H1 (cell line): ENCODE results near the gene PDLIM4. TPM values are rescaled to one million over a fixed set of nuclear protein-coding genes. Genes with fewer than 3 reads are reported as not detected.
A peak's percentile ranks its signal among the peaks of the same experiment; 100 is the strongest.

Experiments
- CHD7 ChIP-seq: fragments of 300-600 bp; sonication (generic); IDR thresholded peaks from 2 replicates; pipeline ENCODE4 v1.7.1; 2012; ENCODE audit warnings: low read length, moderate library complexity, mild to moderate bottlenecking, inconsistent platforms; ENCODE audit not compliant: insufficient replicate concordance
- GABPA ChIP-seq: IDR thresholded peaks from 2 replicates; pipeline ENCODE4 v1.6.1; 2011; ENCODE audit warnings: mild to moderate bottlenecking, low read length, moderate library complexity, borderline replicate concordance; ENCODE audit not compliant: insufficient read depth
- GTF2F1 ChIP-seq: IDR thresholded peaks from 2 replicates; pipeline ENCODE4 v1.6.1; 2012; ENCODE audit warnings: low read depth, low read length, improper control_type of control experiment, borderline replicate concordance
- MAFK ChIP-seq: IDR thresholded peaks from 2 replicates; pipeline ENCODE4 v1.6.1; 2012; ENCODE audit warnings: low read depth, mild to moderate bottlenecking, improper control_type of control experiment, low read length
- PHF8 ChIP-seq: fragments of 200-600 bp; sonication (generic); conservative IDR thresholded peaks from 2 replicates; pipeline ENCODE4 v1.7.1; 2012; ENCODE audit warnings: low read depth, mild to moderate bottlenecking, inconsistent platforms, low read length, moderate library complexity
- POLR2A ChIP-seq, 2 experiments: IDR thresholded peaks; 1 replicate in 1 of 2; 2 replicates in 1 of 2; pipeline ENCODE4 v1.6.1; 2011; ENCODE audit warnings: low read depth in 2 of 2, low read length in 2 of 2, mild to moderate bottlenecking in 2 of 2; ENCODE audit errors: control extremely low read depth in 1 of 2
- POU5F1 ChIP-seq: IDR thresholded peaks from 2 replicates; pipeline ENCODE4 v1.6.1; 2011; ENCODE audit warnings: low read depth, mild to moderate bottlenecking, low read length, moderate library complexity
- SAP30 ChIP-seq: fragments of 300-600 bp; sonication (generic); IDR thresholded peaks from 2 replicates; pipeline ENCODE4 v1.7.1; 2012; ENCODE audit warnings: low read length, moderate library complexity, mild to moderate bottlenecking, inconsistent platforms; ENCODE audit not compliant: insufficient read depth, insufficient replicate concordance
- polyA plus RNA-seq, 7 experiments: library from polyadenylated mRNA; depleted of rRNA in 3 of 7; stranded (reverse) in 5 of 7; unstranded in 2 of 7; fragments of >200 nt in 5 of 7; fragments of 200-250 nt in 2 of 7; gene quantifications; 1 replicate in 5 of 7; 2 replicates in 1 of 7; 4 replicates in 1 of 7; pipeline versions ENCODE4 v1.2.1 to v1.2.3, GENCODE V29; 2011 to 2013; ENCODE audit warnings: missing spikeins in 2 of 7, mixed read lengths in 2 of 7
- total RNA-seq: library from RNA; stranded (reverse); fragmentation: NEBNext Ultra II Directional; extraction: Animal tissue kit (Norgen Biotek cat#: 25700); gene quantifications from 2 replicates; pipeline ENCODE4 v1.2.1, GENCODE V29; 2021
- TF ChIP-seq, protein P1 (sequence below): IDR thresholded peaks from 2 replicates; pipeline ENCODE4 v1.6.1; 2012; ENCODE audit warnings: inconsistent platforms

Gene PDLIM4
- total and polyA plus RNA-seq, 2 of the 8 experiments (the other 6 are each of a cell fraction or from before 2014, with no cell fraction given), result 10.7 to 29.1 TPM

- TF ChIP-seq CHD7 (no peak), POLR2A (IDR thresholded peaks at IDR 0.05; ENCODE audit: control extremely low read depth in 1 of 2, low read depth in 2 of 2, low read length in 2 of 2) (peak in 1 of 2 experiments; percentile 81; a peak in 2 of 3 replicates), GTF2F1 (no peak), POU5F1 (no peak), MAFK (no peak), SAP30 (no peak), PHF8 (peak; percentile 77), GABPA (no peak)
- TF ChIP-seq, protein P1, sequence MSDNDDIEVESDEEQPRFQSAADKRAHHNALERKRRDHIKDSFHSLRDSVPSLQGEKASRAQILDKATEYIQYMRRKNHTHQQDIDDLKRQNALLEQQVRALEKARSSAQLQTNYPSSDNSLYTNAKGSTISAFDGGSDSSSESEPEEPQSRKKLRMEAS, result no peak
Measured at GRCh38 chr5:132293066-132293991, 35.8 kb downstream of the PDLIM4 start (continued).
